Esophagus squamous epithelium (tissue), 4 donors: Measurements from ENCODE around the gene LDLRAD3.

Experiments
- CTCF ChIP-seq, 6 experiments: fragments of 450-650 bp in 4 of 6; fragments of 200-600 bp in 2 of 6; sonication (generic) in 2 of 6; IDR thresholded peaks; one replicate each; pipeline ENCODE4 v1.5.1; 2016 to 2019; ENCODE audit warnings: antibody characterized with exemption in 6 of 6, mild to moderate bottlenecking in 4 of 6, moderate library complexity in 4 of 6
- POLR2A ChIP-seq, 4 donors: fragments of 450-650 bp; IDR thresholded peaks; one replicate each; pipeline ENCODE4 v1.6.1; 2017; ENCODE audit warnings: antibody characterized with exemption in 4 of 4, mild to moderate bottlenecking in 4 of 4, moderate library complexity in 3 of 4

- no peak for TF ChIP-seq CTCF (IDR thresholded peaks at IDR 0.05)
- no peak for TF ChIP-seq POLR2A (IDR thresholded peaks at IDR 0.05)
Measured at GRCh38 chr11:35974882-35975589, 31.2 kb downstream of the LDLRAD3 start.
